Retinal pigment epithelial cell (primary cell): ENCODE results near the gene DEDD.
A peak's percentile ranks its signal among the peaks of the same experiment; 100 is the strongest.

Source experiments
- DNase-seq: peaks from one replicate; pipeline ENCODE4 v3.0.0-alpha.2; 2010; ENCODE audit warnings: low read depth
- H3K4me3 ChIP-seq: 2 replicates; pipeline ENCODE4 v1.5.1; 2011; ENCODE audit warnings: mild to moderate bottlenecking, low read length, control low read depth, moderate library complexity
- CTCF ChIP-seq: conservative IDR thresholded peaks from 2 replicates; pipeline ENCODE4 v1.5.1; 2011; ENCODE audit warnings: low read depth, low read length, control low read depth, inconsistent platforms

DEDD gene

GRCh38 chr1:161158316-161159010 lies 26.0 kb upstream of the DEDD start:
- TF ChIP-seq CTCF, result no peak
- no peak for DNase-seq
- peak overlapping the region; percentile 87 for H3K4me3 ChIP-seq

GRCh38 chr1:161157867-161158266 lies 25.4 kb upstream of the DEDD start:
- no peak for DNase-seq
- no peak for TF ChIP-seq CTCF
- H3K4me3 ChIP-seq, result no peak overlapping the region

- no peak for TF ChIP-seq CTCF
- H3K4me3 ChIP-seq, result peak within 1 kb of the TSS; percentile 84
- DNase-seq, result peak; percentile 75
Measured at GRCh38 chr1:161153682-161154337, 21.3 kb upstream of the DEDD start, which contains the start of gene UFC1. Gene UFC1 (plus strand): TSS chr1:161153978. CDS start chr1:161153998, 20 bp downstream.

- no peak for TF ChIP-seq CTCF
- peak overlapping the region; percentile 84 for H3K4me3 ChIP-seq
- DNase-seq, result no peak
Measured at GRCh38 chr1:161153176-161153575, 20.7 kb upstream of the DEDD start.

GRCh38 chr1:161145832-161146231 lies 13.4 kb upstream of the DEDD start:
- no peak overlapping the region for H3K4me3 ChIP-seq
- no peak for DNase-seq
- TF ChIP-seq CTCF, result no peak

- TF ChIP-seq CTCF, result no peak
- no peak overlapping the region for H3K4me3 ChIP-seq
- DNase-seq, result no peak
Measured at GRCh38 chr1:161140755-161141400, 8.4 kb upstream of the DEDD start.
